ENCODE measurements around the gene RHOC. TPM values are rescaled to one million over a fixed set of nuclear protein-coding genes. Genes with fewer than 3 reads are reported as not detected.
A peak's percentile ranks its signal among the peaks of the same experiment; 100 is the strongest.

Gene RHOC
- total RNA-seq, 1 donor = 379 TPM

DNA sequence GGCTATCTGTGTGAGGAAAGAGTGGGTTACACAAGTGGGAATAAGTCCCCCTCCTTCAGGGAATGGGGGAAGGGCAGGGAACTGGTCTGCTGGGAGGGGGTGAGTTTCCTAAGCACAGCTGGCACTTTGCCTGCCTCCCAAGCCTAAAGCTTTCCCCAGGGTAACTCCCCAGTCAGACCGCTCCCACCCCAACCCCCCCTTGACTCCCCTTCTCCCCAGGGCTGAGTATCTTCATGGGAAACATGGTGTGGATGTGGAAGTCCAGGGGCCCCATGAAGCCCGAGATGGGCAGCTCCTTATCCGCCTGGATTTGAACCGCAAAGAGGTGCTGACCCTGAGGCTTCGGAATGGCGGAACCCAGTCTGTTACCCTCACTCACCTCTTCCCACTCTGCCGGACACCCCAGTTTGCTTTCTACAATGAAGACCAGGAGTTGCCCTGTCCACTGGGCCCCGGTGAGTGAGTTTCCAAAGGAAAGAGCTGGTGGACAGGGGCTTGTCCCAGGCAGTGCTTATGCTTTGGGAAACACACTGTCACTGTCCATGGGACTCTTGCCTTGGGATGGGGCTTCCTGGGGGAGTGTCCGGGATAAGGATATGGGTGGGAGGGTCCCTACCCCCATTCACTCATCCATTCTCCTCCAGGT is 17.6 kb downstream of the RHOC start:
- TF ChIP-seq, protein P1, sequence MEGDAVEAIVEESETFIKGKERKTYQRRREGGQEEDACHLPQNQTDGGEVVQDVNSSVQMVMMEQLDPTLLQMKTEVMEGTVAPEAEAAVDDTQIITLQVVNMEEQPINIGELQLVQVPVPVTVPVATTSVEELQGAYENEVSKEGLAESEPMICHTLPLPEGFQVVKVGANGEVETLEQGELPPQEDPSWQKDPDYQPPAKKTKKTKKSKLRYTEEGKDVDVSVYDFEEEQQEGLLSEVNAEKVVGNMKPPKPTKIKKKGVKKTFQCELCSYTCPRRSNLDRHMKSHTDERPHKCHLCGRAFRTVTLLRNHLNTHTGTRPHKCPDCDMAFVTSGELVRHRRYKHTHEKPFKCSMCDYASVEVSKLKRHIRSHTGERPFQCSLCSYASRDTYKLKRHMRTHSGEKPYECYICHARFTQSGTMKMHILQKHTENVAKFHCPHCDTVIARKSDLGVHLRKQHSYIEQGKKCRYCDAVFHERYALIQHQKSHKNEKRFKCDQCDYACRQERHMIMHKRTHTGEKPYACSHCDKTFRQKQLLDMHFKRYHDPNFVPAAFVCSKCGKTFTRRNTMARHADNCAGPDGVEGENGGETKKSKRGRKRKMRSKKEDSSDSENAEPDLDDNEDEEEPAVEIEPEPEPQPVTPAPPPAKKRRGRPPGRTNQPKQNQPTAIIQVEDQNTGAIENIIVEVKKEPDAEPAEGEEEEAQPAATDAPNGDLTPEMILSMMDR (IDR thresholded peaks at IDR 0.05; ENCODE audit: insufficient read depth, low read depth, low read length) = no peak
- no peak for DNase-seq (ENCODE audit: low read depth)
- no peak overlapping the region for H3K4me3 ChIP-seq (ENCODE audit: low read depth, low read length)

DNA sequence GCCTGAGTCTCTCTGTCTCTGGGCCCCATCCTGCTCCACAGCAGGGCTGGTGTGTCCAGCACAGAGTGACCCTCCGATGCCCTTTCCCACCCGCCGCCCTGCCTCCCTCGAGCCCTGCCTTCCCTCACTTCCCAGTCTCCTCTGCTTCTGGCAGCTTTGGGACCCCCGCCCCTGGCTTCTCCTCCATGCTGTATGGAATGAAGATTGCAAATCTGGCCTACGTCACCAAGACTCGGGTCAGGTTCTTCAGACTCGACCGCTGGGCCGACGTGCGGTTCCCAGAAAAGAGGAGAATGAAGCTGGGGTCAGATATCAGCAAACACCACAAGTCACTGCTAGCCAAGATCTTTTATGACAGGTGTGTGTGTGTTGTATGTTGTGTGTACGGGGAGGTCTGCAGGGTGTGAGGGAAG is 18.1 kb downstream of the RHOC start:
- H3K4me3 ChIP-seq (ENCODE audit: low read depth, low read length) = no peak overlapping the region
- DNase-seq (ENCODE audit: low read depth) = peak; percentile 43
- TF ChIP-seq, protein P1 (IDR thresholded peaks at IDR 0.05; ENCODE audit: insufficient read depth, low read depth, low read length) = no peak

DNA sequence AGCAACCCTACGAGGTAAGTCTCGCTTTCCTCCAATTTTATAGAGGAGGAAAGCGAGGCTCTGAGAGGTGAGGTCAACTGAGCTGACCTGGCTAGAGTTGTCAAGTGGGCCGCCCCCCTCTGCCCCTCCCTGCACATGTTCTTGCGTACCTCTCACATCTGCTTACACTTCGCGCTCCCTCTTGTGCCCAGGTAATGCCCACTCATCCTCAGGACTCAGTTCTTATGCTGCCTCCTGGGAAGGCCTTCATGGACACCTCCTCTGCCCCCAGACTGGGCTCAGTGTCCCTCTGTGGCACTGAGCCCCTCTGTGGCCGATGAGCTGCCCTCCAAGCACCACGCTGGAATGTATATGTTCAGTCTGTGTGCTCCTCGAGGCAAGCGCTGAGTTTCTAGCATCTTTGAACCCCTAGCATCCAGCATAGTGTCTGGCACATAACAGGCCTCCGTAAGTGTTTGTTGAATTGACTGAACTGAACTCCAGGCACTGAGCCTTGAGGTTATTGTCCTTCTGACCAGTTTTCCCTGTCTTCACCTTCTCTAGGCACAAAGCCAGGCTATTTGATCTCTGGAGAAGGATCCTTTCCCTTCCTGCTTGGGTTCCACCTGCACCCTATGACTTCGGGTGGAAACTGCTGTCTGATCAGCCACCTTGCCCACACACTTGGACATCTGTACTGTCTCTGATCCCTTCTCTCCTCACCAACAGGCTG is 19.0 kb downstream of the RHOC start:
- no peak overlapping the region for H3K4me3 ChIP-seq (ENCODE audit: low read depth, low read length)
- TF ChIP-seq, protein P1 (IDR thresholded peaks at IDR 0.05; ENCODE audit: insufficient read depth, low read depth, low read length) = no peak
- DNase-seq (ENCODE audit: low read depth) = no peak

DNA sequence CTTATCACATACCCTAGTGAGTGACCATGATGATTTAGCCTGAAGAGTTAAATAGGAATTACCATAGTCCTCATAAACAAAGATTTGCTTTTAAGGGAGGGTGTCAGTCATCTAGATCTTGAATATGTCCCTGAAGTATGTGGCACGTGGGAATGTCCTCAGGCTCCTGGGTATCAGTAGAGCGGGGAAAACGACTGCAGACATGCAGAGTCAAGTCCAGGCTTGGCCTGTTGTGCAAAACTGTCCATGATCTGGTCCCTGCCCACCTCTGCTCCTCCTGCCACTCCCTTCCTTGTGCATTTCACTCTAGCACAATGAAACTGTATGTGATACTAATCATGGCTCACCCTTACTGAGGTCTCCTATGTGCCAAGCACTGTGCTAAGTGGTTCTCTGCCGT is 19.6 kb downstream of the RHOC start:
- TF ChIP-seq, protein P1 (IDR thresholded peaks at IDR 0.05; ENCODE audit: insufficient read depth, low read depth, low read length) = no peak
- no peak for DNase-seq (ENCODE audit: low read depth)

DNA sequence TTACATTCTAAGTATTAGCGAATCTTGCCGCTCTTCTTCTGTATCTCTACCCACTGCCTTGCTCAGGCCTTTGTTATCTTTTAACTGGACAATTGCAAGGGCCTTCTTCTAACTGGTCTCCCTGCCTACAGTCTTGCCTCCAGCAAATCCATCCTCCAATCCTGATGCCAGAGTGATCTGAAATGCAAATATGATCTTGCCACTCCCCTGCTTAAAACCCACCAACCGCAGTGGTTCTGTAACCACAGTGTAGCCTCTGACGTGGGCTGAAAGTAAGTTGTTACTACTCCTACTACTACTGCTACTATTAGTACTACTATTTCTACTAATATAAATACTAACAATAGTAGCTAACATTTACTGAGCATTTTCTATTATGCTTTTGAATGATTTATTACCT is 20.1 kb downstream of the RHOC start:
- H3K4me3 ChIP-seq (ENCODE audit: low read depth, low read length) = no peak overlapping the region
- TF ChIP-seq, protein P1 (IDR thresholded peaks at IDR 0.05; ENCODE audit: insufficient read depth, low read depth, low read length) = no peak
- DNase-seq (ENCODE audit: low read depth) = no peak

More for the DNA sequence above, 19.6 kb downstream of the RHOC start:
- H3K4me3 ChIP-seq (ENCODE audit: low read depth, low read length) = no peak overlapping the region

DNA sequence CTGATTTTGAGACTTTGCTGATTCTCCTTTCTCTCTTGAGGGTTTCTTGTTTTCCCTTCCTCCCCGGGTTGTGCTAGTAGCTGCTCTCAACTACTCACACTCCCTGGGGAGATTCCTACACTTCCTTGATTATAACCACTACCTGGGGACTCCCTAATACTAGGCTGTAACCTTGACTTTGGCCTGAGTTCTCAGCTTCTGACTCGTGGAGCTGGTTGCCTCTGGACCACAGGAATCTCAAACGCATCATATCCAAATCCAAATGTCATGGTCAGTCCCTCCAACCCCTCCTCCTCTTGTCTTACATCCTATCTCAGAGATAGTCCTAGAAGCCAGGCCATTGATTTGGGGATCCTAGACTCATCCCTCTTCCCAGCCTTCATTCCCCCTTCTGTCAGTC is 20.5 kb downstream of the RHOC start:
- H3K4me3 ChIP-seq (ENCODE audit: low read depth, low read length) = no peak overlapping the region
- TF ChIP-seq, protein P1 (IDR thresholded peaks at IDR 0.05; ENCODE audit: insufficient read depth, low read depth, low read length) = no peak
- no peak for DNase-seq (ENCODE audit: low read depth)
